HG03095 (cell line): Measurements from ENCODE around the gene SDC1.

ENCODE experiments used
- ATAC-seq: cut with Tn5 transposase; IDR thresholded peaks from one replicate; pipeline ENCODE4 v1.9.1; 2021; ENCODE audit warnings: moderate library complexity; ENCODE audit not compliant: unreplicated experiment

Gene SDC1

GRCh38 chr2:20229322-20230113, 4.6 kb upstream of the SDC1 start:
- ATAC-seq = no peak

- ATAC-seq = no peak
These were observed 3.1 kb upstream of the SDC1 start for GRCh38 chr2:20227894-20228505.

GRCh38 chr2:20226152-20226545, 1.2 kb upstream of the SDC1 start:
- no peak for ATAC-seq

GRCh38 chr2:20225294-20226151, 593 bp upstream of the SDC1 start:
- ATAC-seq = peak; percentile 60

- peak; percentile 22 for ATAC-seq
These were observed 690 bp downstream of the SDC1 start for GRCh38 chr2:20224164-20224715.

GRCh38 chr2:20223407-20224163, 1.3 kb downstream of the SDC1 start:
- peak; percentile 18 for ATAC-seq

GRCh38 chr2:20222769-20223406, 2.0 kb downstream of the SDC1 start:
- ATAC-seq = no peak

GRCh38 chr2:20222014-20222768, 2.7 kb downstream of the SDC1 start:
- no peak for ATAC-seq

- ATAC-seq = no peak
These were observed 3.4 kb downstream of the SDC1 start for GRCh38 chr2:20221555-20221973.

GRCh38 chr2:20220806-20221554, 4.0 kb downstream of the SDC1 start:
- ATAC-seq = no peak

- ATAC-seq = no peak
These were observed 5.1 kb downstream of the SDC1 start for GRCh38 chr2:20219763-20220380.

GRCh38 chr2:20218331-20219320, 6.3 kb downstream of the SDC1 start:
- ATAC-seq = no peak

- no peak for ATAC-seq
These were observed 7.6 kb downstream of the SDC1 start for GRCh38 chr2:20217041-20217970.

- no peak for ATAC-seq
These were observed 8.6 kb downstream of the SDC1 start for GRCh38 chr2:20216130-20217025.
